GM12878 (cell line): ENCODE results near the gene ACTN2. TPM values are rescaled to one million over a fixed set of nuclear protein-coding genes. Genes with fewer than 3 reads are reported as not detected.

Source experiments
- ATAC-seq: fragments of 200-7000 bp; cut with Tn5 transposase; 3 replicates; pipeline ENCODE4 v1.9.1; 2020; ENCODE audit warnings: mild to moderate bottlenecking, moderate library complexity
- BruUV-seq: library from RNA; stranded (reverse); fragments of 400-500 nt; replicated peaks from 2 replicates; lab custom pipeline; 2021; lab: Mats Ljungman, UMichigan
- CTCF ChIA-PET: fragments of 300-600 bp; sonication (Branson Sonifier 250); formaldehyde crosslinking; extraction: SDS; loops from one replicate; lab custom pipeline; 2021; ENCODE audit warnings: inconsistent platforms; lab: Yijun Ruan, JAX
- POLR2A ChIA-PET: fragments of 350-600 bp; formaldehyde crosslinking; extraction: SDS; loops from one replicate; lab custom pipeline; 2021; ENCODE audit warnings: inconsistent platforms; lab: Charles Lee
- RAD21 ChIA-PET: fragments of 300-600 bp; sonication (Branson Sonifier 250); formaldehyde crosslinking; loops from one replicate; lab custom pipeline; 2023; ENCODE audit warnings: antibody characterized with exemption; ENCODE audit not compliant: unreplicated experiment; lab: Charles Lee
- SMC1A ChIA-PET: fragments of 300-600 bp; sonication (Branson Sonifier 250); formaldehyde crosslinking; loops from one replicate; lab custom pipeline; 2023; ENCODE audit not compliant: unreplicated experiment, uncharacterized antibody; lab: Charles Lee
- DNase-seq: peaks from one replicate; pipeline ENCODE4 v3.0.0-alpha.2; 2011; ENCODE audit warnings: low read depth, low spot score
- FAIRE-seq: peaks from 3 replicates; lab custom pipeline; 2011; peaks lifted over from hg19 to GRCh38; lab: Jason Lieb, UNC
- H2AFZ ChIP-seq: 2 replicates; pipeline ENCODE4 v1.6.0; 2011; ENCODE audit warnings: low read depth, low read length, control low read depth; ENCODE audit not compliant: control insufficient read depth
- H3K27ac ChIP-seq: 2 replicates; pipeline ENCODE4 v1.5.1; 2011; ENCODE audit warnings: control low read depth; ENCODE audit not compliant: control insufficient read depth, insufficient read depth
- H3K27me3 ChIP-seq, 2 experiments: replicated peaks in 1 of 2; 2 replicates each; pipeline versions ENCODE4 v1.6.0 to v1.6.1; 2011; ENCODE audit warnings: low read length in 1 of 2; ENCODE audit not compliant: control insufficient read depth in 2 of 2, insufficient read depth in 2 of 2
- H3K36me3 ChIP-seq, 2 experiments: 2 replicates each; pipeline ENCODE4 v1.5.1; 2011; ENCODE audit warnings: low read length in 1 of 2; ENCODE audit not compliant: control insufficient read depth in 2 of 2, insufficient read depth in 2 of 2
- H3K4me1 ChIP-seq: 2 replicates; pipeline ENCODE4 v1.6.1; 2011; ENCODE audit warnings: mild to moderate bottlenecking, low read length, moderate library complexity, mixed read lengths; ENCODE audit not compliant: control insufficient read depth, insufficient read depth
- H3K4me2 ChIP-seq: 2 replicates; pipeline ENCODE4 v1.6.0; 2011; ENCODE audit warnings: control low read depth; ENCODE audit not compliant: control insufficient read depth, insufficient read depth
- H3K4me3 ChIP-seq: fragments of 200-600 bp; sonication (generic); 2 replicates; pipeline ENCODE4 v1.5.1; 2016
- H3K79me2 ChIP-seq: 2 replicates; pipeline ENCODE4 v1.6.0; 2011; ENCODE audit warnings: low read length; ENCODE audit not compliant: control insufficient read depth, insufficient read depth
- H3K9ac ChIP-seq: 2 replicates; pipeline ENCODE4 v1.8.0; 2011; ENCODE audit warnings: low read length, control low read depth, mixed read lengths; ENCODE audit not compliant: control insufficient read depth, insufficient read depth
- H3K9me3 ChIP-seq: replicated peaks from 3 replicates; pipeline ENCODE4 v1.5.1; 2011; ENCODE audit warnings: mild to moderate bottlenecking, low read length; ENCODE audit not compliant: control insufficient read depth, insufficient read depth
- H4K20me1 ChIP-seq: 2 replicates; pipeline ENCODE4 v1.6.0; 2011; ENCODE audit not compliant: control insufficient read depth, insufficient read depth
- CREB1 ChIP-seq: IDR thresholded peaks from 2 replicates; pipeline ENCODE4 v1.6.1; 2012; ENCODE audit warnings: low read depth, mild to moderate bottlenecking, inconsistent platforms
- EP300 ChIP-seq, 2 experiments: fragments of 150-350 bp in 1 of 2; IDR thresholded peaks; 2 replicates each; pipeline ENCODE4 v1.6.1; 2011 to 2012; ENCODE audit warnings: low read depth in 2 of 2, low read length in 2 of 2, borderline replicate concordance in 1 of 2, improper control_type of control experiment in 1 of 2, inconsistent platforms in 1 of 2; ENCODE audit not compliant: control insufficient read depth in 1 of 2
- GABPA ChIP-seq: IDR thresholded peaks from 2 replicates; pipeline ENCODE4 v1.6.1; 2014; ENCODE audit warnings: antibody characterized with exemption, low read depth, mild to moderate bottlenecking, inconsistent platforms
- KAT2A ChIP-seq: conservative IDR thresholded peaks from 2 replicates; pipeline ENCODE4 v1.6.1; 2011; ENCODE audit warnings: low read depth, low read length; ENCODE audit not compliant: control insufficient read depth
- MEF2A ChIP-seq: IDR thresholded peaks from 2 replicates; pipeline ENCODE4 v1.6.1; 2011; ENCODE audit warnings: low read depth, mild to moderate bottlenecking, low read length, moderate library complexity; ENCODE audit not compliant: insufficient read depth
- NR2C1 ChIP-seq: fragments of 450-650 bp; IDR thresholded peaks from 2 replicates; pipeline ENCODE4 v1.6.1; 2017; ENCODE audit warnings: antibody characterized with exemption, mild to moderate bottlenecking, moderate library complexity
- SREBF1 ChIP-seq: IDR thresholded peaks from 2 replicates; pipeline ENCODE4 v1.6.1; 2012; ENCODE audit warnings: mild to moderate bottlenecking, low read length
- STAT3 ChIP-seq: IDR thresholded peaks from 2 replicates; pipeline ENCODE4 v1.6.1; 2011; ENCODE audit warnings: low read depth, low read length, improper control_type of control experiment
- ZNF217 ChIP-seq: fragments of 450-650 bp; IDR thresholded peaks from 2 replicates; pipeline ENCODE4 v1.6.1; 2017; ENCODE audit warnings: antibody characterized with exemption, mild to moderate bottlenecking
- WGBS: methylation state at CpG from one replicate; pipeline ENCODE4 v1.1.6; 2016; ENCODE audit warnings: low lambda C conversion rate; ENCODE audit not compliant: insufficient replicate concordance, insufficient coverage; ENCODE audit errors: missing lambda C conversion rate; 5-methylcytosine and 5-hydroxymethylcytosine counted together
- in situ Hi-C: fragments of 300-500 bp; cut with MboI; formaldehyde crosslinking; loops from 9 replicates; pipeline ENCODE4 v1.14.3; 2018; ENCODE audit warnings: mixed read lengths
- intact Hi-C: fragments of 100-400 bp; cut with micrococcal nuclease; formaldehyde crosslinking; loops from one replicate; pipeline ENCODE4 v1.14.2; 2022; ENCODE audit not compliant: unreplicated experiment
- polyA plus RNA-seq, 11 experiments: library from polyadenylated mRNA; depleted of rRNA in 4 of 11; unstranded in 6 of 11; stranded (reverse) in 5 of 11; fragments of >200 nt; fragmentation: Nextera tagmentation in 4 of 11; fragmentation: Illumina TruSeq in 1 of 11; extraction: Ambion mirVana in 4 of 11; extraction: Trizol in 1 of 11; gene quantifications; 1 replicate in 1 of 11; 2 replicates in 10 of 11; pipeline versions ENCODE4 v1.2.1 to v1.2.3, GENCODE V29; 2011 to 2016; ENCODE audit warnings: inconsistent platforms in 2 of 11, missing spikeins in 2 of 11, low read depth in 1 of 11
- total RNA-seq, 4 experiments: library from RNA; depleted of rRNA in 3 of 4; stranded (reverse); fragments of >200 nt in 3 of 4; fragmentation: Illumina TruSeq in 1 of 4; extraction: Trizol in 1 of 4; gene quantifications; 2 replicates each; pipeline versions ENCODE4 v1.2.1 to v1.2.3, GENCODE V29; 2013 to 2021
- TF ChIP-seq, protein P1 (sequence below): IDR thresholded peaks from 2 replicates; pipeline ENCODE4 v1.6.1; 2012; ENCODE audit warnings: low read depth, low read length, improper control_type of control experiment
- TF ChIP-seq, protein P2 (sequence below): fragments of 450-650 bp; conservative IDR thresholded peaks from 2 replicates; pipeline ENCODE4 v1.6.1; 2017; ENCODE audit warnings: mild to moderate bottlenecking, moderate library complexity

ACTN2 gene
- total and polyA plus RNA-seq, 10 of the 15 experiments (the other 5 are each of a cell fraction or from before 2014, with no cell fraction given), result 0.10 TPM; not detected in 9

DNA sequence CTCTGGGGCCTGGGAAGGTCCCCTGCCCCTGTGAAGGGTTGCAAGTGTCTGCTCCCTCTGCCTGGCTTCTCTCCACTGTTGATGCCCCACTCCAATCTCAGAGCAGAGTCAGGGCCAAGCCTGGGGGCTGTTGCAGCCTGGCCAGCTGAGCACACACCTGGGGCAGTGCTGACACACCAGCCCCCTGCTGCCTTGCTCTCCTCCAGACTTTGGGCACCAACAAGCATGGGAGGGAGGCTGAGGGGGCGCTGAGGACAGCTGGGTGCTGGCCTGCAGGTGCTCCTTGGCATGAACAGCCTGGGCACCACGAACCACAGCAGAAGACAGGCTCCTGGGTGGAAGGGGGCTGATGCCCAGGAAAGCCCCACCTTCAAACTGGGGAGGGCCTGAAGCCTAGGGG is 99.2 kb downstream of the ACTN2 start:
- Histone ChIP-seq H4K20me1 (no peaks in the 10 kb centered on the region), H3K9ac (no peak overlapping the region), H3K36me3 (no peaks in the 10 kb centered on the region), H3K4me2 (no peak overlapping the region), H3K79me2 (no peaks in the 10 kb centered on the region), H3K27ac (no peak overlapping the region), H3K9me3 (no peaks in the 10 kb centered on the region; the same call in 2 of the 3 replicates), H2AFZ (no peak overlapping the region), H3K27me3 (no peaks in the 10 kb centered on the region), H3K4me3 (no peak overlapping the region), H3K4me1 (no peaks in the 10 kb centered on the region)
- CTCF ChIA-PET, result interaction anchor here (2.1 kb wide), 1 partner anchor 26 kb away, joined by 5 read pairs; no protein-coding TSS in a partner anchor
- DNase-seq (no peak), ATAC-seq (no peak), FAIRE-seq (no peak)
- intact Hi-C loops, result no loop called here
- in situ Hi-C loops, result no loop called here
- SMC1A ChIA-PET, result interaction anchor here (1.8 kb wide), 1 partner anchor 10 kb away, joined by 5 read pairs; the partner anchor contains the start of gene MTR
- POLR2A ChIA-PET, result no interaction called here
- RAD21 ChIA-PET, result no interaction called here
- 0% methylated on average over 2 of the region's 2 CpGs for WGBS
- BruUV-seq, result no TSS peak
- TF ChIP-seq KAT2A, result no peak
- TF ChIP-seq CREB1, result no peak

DNA sequence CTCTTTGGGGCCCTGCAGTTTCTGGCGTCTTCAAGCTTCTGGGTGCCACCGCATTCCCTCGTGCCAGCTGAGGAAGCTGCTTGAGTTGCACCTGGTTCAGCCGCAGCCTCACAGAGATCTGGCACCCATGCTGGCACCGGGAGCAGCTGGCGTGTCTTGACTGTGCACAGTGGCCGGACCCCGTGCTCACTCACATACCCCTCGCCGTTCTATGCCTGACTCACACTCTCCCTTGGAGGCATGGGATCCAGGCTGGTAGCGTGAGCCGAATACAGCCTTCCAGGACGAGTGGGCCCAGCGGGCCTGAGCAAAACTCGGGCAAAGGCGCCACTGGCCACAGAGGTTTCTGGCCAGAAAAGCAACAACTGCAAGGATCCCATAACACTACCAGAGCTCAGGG is 100.2 kb downstream of the ACTN2 start:
- Histone ChIP-seq H3K36me3 (no peaks in the 10 kb centered on the region), H3K4me3 (no peak overlapping the region), H3K9me3 (no peaks in the 10 kb centered on the region; the same call in 2 of the 3 replicates), H3K79me2 (no peaks in the 10 kb centered on the region), H3K4me1 (no peaks in the 10 kb centered on the region), H2AFZ (no peak overlapping the region), H3K9ac (no peak overlapping the region), H4K20me1 (no peaks in the 10 kb centered on the region), H3K27ac (no peak overlapping the region), H3K4me2 (no peak overlapping the region), H3K27me3 (no peaks in the 10 kb centered on the region)
- RAD21 ChIA-PET, result no interaction called here
- no peak for FAIRE-seq
- POLR2A ChIA-PET, result interaction anchor here (1.1 kb wide), 1 partner anchor 9 kb away, joined by 4 read pairs; the partner anchor contains the start of gene MTR
- intact Hi-C loops, result no loop called here
- no TSS peak for BruUV-seq
- no peak for DNase-seq
- SMC1A ChIA-PET, result interaction anchor here (1.8 kb wide), 1 partner anchor 9 kb away, joined by 5 read pairs; the partner anchor contains the start of gene MTR
- in situ Hi-C loops, result no loop called here
- ATAC-seq, result no peak
- 61% methylated on average over 16 of the region's 16 CpGs for WGBS
- CTCF ChIA-PET, result interaction anchor here (0.7 to 2.1 kb wide), 3 partner anchors 13 to 809 kb away, joined by 3 to 5 read pairs (median 3); no protein-coding TSS in a partner anchor
- no peak for TF ChIP-seq GABPA
- TF ChIP-seq, protein P1, sequence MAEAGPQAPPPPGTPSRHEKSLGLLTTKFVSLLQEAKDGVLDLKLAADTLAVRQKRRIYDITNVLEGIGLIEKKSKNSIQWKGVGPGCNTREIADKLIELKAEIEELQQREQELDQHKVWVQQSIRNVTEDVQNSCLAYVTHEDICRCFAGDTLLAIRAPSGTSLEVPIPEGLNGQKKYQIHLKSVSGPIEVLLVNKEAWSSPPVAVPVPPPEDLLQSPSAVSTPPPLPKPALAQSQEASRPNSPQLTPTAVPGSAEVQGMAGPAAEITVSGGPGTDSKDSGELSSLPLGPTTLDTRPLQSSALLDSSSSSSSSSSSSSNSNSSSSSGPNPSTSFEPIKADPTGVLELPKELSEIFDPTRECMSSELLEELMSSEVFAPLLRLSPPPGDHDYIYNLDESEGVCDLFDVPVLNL, result no peak
- no peak for TF ChIP-seq ZNF217
- TF ChIP-seq MEF2A, result no peak
- TF ChIP-seq EP300 (IDR thresholded peaks at IDR 0.05; ENCODE audit: borderline replicate concordance in 1 of 2, control insufficient read depth in 1 of 2, low read depth in 2 of 2, low read length in 2 of 2), result no peak
- no peak for TF ChIP-seq STAT3
- no peak for TF ChIP-seq NR2C1
- no peak for TF ChIP-seq SREBF1
- TF ChIP-seq, protein P2, sequence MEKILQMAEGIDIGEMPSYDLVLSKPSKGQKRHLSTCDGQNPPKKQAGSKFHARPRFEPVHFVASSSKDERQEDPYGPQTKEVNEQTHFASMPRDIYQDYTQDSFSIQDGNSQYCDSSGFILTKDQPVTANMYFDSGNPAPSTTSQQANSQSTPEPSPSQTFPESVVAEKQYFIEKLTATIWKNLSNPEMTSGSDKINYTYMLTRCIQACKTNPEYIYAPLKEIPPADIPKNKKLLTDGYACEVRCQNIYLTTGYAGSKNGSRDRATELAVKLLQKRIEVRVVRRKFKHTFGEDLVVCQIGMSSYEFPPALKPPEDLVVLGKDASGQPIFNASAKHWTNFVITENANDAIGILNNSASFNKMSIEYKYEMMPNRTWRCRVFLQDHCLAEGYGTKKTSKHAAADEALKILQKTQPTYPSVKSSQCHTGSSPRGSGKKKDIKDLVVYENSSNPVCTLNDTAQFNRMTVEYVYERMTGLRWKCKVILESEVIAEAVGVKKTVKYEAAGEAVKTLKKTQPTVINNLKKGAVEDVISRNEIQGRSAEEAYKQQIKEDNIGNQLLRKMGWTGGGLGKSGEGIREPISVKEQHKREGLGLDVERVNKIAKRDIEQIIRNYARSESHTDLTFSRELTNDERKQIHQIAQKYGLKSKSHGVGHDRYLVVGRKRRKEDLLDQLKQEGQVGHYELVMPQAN, result no peak
